Endometrial microvascular endothelial cells (primary cell): ENCODE results near the gene GTSF1L. TPM values are rescaled to one million over a fixed set of nuclear protein-coding genes. Genes with fewer than 3 reads are reported as not detected.

ENCODE experiments used
- in situ Hi-C: cut with HindIII; loops from 2 replicates; pipeline ENCODE4 v1.10.0; 2017; ENCODE audit warnings: low sequenced_read_pairs, low pct_unique_long_range_greater_than_20kb; ENCODE audit errors: inconsistent ontology term
- total RNA-seq: library from RNA; depleted of rRNA; stranded (reverse); fragments of >200 nt; gene quantifications from one replicate; pipeline ENCODE4 v1.2.3, GENCODE V29; 2015; ENCODE audit errors: inconsistent ontology term

Gene GTSF1L
- total RNA-seq, 1 donor from 2014 or later: 0.84 TPM

GRCh38 chr20:43721429-43722152 lies 5.2 kb downstream of the GTSF1L start:
- in situ Hi-C loops: no loop called here

GRCh38 chr20:43721097-43721428 lies 5.7 kb downstream of the GTSF1L start:
- in situ Hi-C loops: no loop called here

DNA sequence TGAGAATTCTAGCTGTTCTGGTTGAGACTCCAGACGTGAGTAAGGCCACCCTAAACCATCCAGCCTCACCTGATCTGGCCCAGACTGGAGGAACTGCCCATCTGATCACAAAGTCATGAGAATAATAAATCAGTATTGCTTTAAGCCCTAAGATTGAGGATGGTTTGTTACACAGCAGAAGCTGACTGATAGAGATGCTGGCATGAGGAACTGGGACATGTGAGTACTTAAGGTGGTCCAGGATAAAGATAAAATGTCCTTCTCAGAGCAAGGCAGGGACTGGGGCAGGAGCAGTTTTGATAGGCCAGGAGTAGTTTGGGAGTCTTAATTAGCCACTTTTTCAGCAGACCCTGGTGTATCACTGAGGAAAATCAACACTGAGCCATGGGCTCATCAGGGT lies 6.8 kb downstream of the GTSF1L start:
- in situ Hi-C loops: no loop called here

DNA sequence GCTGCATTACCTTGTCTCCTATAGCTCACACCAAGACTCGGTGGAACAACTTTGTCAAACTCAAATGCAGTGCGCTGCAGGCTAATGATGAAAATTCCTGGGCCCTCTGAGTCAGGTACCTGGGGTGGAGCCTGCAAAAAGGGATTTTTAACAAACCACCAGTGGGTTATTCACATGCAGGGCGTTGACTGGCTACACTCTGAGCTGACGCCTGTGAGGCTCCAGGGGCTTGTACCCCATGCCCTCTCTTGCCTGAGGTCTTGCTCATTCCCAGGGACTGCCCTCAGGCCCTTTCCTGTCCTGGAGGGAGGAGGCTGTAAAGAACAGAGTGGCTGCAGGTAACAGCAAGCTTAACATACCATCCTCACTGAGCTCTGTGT lies 9.2 kb downstream of the GTSF1L start:
- in situ Hi-C loops: no loop called here

GRCh38 chr20:43716757-43717615 lies 9.8 kb downstream of the GTSF1L start:
- in situ Hi-C loops: no loop called here

- in situ Hi-C loops: no loop called here
Measured at GRCh38 chr20:43716123-43716522, 10.7 kb downstream of the GTSF1L start.

DNA sequence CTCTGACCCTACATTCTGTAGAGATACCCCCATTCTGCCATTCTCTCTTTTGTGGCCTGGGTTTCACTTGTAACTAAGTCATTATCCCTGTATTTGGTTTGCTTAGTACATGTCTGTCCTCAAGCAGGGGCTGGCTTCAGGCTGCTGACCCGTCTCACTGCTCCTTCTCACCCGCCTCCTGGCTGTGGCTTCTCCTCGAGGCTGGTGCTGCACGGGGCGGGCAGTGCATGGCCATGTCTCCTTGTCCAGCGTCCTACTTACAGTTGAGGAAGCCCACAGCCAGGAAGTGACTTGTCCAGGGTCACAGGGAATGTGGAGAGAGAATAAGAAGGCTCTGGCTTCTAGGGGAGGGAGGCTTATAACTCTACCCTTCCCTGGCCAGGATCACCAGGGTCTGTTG lies 11.3 kb downstream of the GTSF1L start:
- in situ Hi-C loops: no loop called here

- in situ Hi-C loops: no loop called here
Measured at GRCh38 chr20:43715044-43715443, 11.8 kb downstream of the GTSF1L start.

- in situ Hi-C loops: no loop called here
Measured at GRCh38 chr20:43711098-43711654, 15.6 kb downstream of the GTSF1L start.

DNA sequence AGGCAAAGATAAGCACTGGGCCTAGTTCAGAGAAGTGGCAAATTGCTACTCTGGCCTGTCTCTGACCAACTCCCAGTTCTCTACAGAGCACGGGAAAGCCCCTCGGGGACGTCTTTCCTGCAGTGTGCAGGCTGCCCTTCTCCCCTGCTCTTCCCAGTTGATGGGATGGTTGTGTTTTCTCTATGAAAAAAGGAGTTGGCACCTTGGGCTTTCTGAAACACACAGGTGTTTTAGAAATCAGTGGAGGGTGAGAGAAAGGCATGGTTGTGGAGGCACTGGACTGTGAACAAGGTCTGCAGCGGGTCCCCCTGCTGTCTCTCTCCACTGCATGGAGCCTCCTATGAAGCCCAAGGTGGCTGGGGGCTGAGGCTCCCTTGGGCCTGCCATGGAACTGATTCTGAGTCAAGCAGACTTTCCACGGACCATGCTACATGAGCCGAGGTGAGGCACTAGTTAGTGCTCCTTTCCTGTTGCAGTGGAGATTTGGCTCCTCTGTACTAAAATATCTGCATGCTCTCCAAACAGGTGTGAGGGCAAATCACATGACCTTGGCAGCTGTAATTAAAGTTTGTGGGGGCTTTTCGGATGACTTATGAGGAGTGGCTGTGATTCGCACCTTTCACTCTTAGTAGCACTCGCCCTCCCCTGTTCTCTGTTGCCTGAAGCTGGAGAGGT lies 16.3 kb downstream of the GTSF1L start:
- in situ Hi-C loops: no loop called here

DNA sequence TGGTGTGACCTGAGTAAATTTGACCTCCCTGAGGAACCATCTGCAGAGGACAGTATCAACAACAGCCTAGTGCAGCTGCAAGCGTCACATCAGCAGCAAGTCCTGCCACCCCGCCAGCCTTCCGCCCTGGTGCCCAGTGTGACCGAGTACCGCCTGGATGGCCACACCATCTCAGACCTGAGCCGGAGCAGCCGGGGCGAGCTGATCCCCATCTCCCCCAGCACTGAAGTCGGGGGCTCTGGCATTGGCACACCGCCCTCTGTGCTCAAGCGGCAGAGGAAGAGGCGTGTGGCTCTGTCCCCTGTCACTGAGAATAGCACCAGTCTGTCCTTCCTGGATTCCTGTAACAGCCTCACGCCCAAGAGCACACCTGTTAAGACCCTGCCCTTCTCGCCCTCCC lies 24.3 kb downstream of the GTSF1L start:
- in situ Hi-C loops: no loop called here

- in situ Hi-C loops: no loop called here
Measured at GRCh38 chr20:43700627-43701026, 26.2 kb downstream of the GTSF1L start.

GRCh38 chr20:43699941-43700565 lies 26.7 kb downstream of the GTSF1L start:
- in situ Hi-C loops: no loop called here

GRCh38 chr20:43695571-43695970 lies 31.2 kb downstream of the GTSF1L start:
- in situ Hi-C loops: no loop called here

DNA sequence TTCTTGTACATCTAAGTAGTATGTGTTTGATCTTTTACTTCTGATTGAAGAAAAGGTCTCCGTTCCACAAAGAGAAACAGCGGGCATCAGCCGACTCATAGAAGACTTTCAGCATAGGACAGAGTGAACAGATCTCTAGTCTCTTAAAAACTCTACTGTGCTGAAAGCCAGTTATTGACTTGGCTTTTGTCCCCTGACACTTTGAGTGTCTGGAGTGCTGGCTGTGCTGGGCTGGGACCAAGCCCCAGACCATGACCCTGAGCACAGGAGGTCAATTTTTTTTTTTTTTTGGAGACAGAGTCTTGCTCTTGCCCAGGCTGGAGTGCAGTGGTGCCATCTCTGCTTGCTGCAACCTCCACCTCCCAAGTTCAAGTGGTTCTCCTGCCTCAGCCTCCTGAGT lies 32.0 kb downstream of the GTSF1L start:
- in situ Hi-C loops: no loop called here

DNA sequence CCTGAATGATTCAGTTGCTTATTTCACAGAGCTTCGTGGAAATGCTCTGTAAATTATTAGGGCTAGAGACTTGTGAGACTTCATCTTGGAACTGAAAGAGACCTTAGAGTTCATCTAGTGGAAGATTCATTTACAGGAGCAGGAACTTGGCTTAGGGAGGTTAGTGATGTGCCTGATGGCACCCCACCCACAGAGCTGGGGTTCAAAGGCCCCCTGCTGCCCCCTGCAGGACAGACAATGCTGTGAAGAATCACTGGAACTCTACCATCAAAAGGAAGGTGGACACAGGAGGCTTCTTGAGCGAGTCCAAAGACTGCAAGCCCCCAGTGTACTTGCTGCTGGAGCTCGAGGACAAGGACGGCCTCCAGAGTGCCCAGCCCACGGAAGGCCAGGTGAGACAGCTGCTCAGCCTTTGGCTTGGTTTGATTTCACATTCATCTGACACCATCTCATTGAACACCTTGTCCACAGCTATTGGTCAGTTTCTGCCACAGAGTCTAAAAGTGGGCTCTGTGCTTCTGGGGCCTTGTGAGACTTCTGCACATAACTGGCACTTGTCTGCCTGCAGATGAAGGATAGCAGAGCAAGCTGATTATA lies 34.8 kb downstream of the GTSF1L start:
- in situ Hi-C loops: no loop called here

- in situ Hi-C loops: no loop called here
Measured at GRCh38 chr20:43690943-43691598, 35.7 kb downstream of the GTSF1L start.

DNA sequence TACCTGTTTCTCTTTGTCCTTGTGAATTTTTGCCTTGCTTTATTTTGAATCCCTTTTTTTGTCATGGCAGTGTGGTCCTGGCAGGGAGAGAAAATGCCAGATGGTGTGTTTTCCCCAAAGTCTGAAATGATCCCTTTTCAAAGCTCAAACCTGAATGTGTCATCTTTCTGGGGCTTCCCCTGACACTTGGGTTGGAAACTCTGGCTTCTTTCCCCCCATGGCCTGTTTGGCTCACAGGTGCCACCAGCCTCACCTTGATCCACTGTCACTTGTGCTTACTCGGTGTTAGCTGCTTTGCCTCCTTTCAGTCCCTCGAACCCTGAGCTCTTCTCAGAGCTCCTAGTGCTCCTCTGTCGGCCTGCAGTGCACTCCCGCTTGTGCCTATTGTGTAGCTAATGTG lies 37.6 kb downstream of the GTSF1L start:
- in situ Hi-C loops: no loop called here
